HG03521 (cell line): ENCODE results near the gene NRG2.

Experiments
- ATAC-seq: cut with Tn5 transposase; IDR thresholded peaks from one replicate; pipeline ENCODE4 v1.9.1; 2021; ENCODE audit warnings: mild to moderate bottlenecking, moderate library complexity; ENCODE audit not compliant: unreplicated experiment

Gene NRG2

DNA sequence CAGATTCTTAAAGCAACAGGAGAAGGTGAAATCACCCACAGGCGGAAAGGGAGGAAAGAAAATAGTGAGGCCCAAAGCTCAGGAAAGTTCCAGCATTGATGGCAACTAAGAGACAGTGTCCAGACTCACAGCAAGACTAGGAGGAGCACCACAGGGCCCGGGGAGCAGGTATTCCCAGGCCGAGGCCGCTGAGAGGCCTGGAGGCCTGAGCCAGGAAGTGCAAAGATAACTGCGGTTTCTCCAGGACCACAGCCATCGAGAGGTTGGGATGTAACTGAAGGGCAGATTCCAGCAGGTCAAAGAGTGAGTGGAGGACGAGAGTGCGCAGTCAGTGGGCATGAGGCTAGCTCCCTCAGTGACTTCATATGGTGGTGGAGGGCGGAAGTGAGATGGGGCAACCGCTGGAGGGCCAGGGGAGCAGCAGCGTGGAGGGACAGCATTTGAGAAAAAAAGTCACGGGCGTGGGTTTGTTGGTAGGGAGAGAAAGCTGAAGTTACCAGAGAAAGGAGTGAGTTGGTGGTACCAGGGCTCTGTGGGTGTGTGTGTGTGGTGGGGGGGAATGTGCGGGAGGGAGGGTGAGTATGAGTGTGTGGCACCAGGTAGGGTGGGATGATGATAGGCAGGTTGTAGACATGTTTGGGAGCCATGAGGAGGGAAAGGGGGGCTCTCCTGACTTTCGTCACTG, 157.8 kb downstream of the NRG2 start:
- ATAC-seq, result no peak

- no peak for ATAC-seq
Observed at GRCh38 chr5:139884734-139885133, 158.4 kb downstream of the NRG2 start.

DNA sequence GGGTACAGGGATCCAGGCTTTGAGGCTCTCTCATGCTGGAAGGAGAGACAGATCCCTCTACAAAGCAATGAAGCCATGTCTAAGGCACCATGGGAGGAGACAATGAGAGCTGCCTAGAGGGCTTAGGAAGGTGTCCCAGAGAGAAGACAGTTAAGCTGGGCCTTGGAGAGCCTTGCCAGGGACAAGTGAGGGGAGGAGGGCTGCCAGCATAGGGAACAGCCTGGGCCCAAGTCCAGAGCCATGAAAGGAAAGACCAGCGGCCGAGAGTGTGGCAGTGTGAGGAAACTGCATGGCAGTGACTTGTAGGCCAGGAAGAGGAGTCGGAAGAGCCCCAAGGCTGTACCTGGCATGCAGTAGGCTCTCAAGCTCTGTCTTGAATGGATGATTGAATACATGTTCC, 159.0 kb downstream of the NRG2 start:
- no peak for ATAC-seq

GRCh38 chr5:139882961-139883539, 160.0 kb downstream of the NRG2 start:
- ATAC-seq, result no peak

DNA sequence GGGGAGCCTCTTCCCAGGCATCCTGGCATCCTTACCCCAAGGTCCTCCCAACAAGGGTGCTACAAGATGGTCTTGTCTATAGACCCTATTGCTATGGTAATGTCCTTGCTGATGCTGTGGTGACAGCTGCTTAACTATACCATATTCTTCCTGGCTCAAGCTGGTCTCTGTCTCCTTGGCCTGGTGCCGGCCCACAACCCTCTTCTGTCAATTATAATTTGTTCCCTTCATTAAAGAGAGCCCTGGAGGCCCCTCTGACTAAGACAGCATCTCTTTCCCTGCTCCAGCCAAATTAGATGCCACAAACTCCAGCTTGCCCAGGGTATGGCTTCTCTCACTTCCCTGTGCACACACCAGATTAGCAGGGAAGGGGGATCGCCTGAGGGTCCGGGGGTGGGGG, 160.8 kb downstream of the NRG2 start:
- ATAC-seq, result no peak

- ATAC-seq, result no peak
Observed at GRCh38 chr5:139881143-139881733, 161.9 kb downstream of the NRG2 start.

GRCh38 chr5:139880416-139881142, 162.5 kb downstream of the NRG2 start:
- no peak for ATAC-seq

DNA sequence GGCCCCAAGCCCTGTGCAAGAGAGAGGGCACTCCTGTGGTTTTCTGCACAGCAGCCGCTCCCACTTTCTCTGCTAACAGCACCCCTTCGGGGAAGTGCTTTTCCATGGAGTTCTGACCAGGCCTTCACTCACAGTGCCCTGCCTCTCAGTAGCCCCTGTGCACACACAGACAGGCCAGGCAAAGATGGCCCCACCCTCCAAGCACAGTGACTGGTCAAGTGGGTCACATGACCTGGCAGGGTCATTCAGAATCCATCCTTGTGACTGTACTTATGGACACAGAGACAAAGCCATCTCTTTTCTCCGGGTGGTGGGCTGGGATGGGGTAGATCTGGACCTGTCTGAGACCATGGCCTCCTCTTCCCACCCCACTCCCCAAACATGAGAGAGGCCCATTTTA, 165.0 kb downstream of the NRG2 start:
- no peak for ATAC-seq

GRCh38 chr5:139877129-139877597, 165.9 kb downstream of the NRG2 start:
- no peak for ATAC-seq

- no peak for ATAC-seq
Observed at GRCh38 chr5:139875957-139876356, 167.1 kb downstream of the NRG2 start.

- no peak for ATAC-seq
Observed at GRCh38 chr5:139872851-139873794, 170.0 kb downstream of the NRG2 start.

GRCh38 chr5:139872052-139872766, 170.9 kb downstream of the NRG2 start:
- ATAC-seq, result no peak

DNA sequence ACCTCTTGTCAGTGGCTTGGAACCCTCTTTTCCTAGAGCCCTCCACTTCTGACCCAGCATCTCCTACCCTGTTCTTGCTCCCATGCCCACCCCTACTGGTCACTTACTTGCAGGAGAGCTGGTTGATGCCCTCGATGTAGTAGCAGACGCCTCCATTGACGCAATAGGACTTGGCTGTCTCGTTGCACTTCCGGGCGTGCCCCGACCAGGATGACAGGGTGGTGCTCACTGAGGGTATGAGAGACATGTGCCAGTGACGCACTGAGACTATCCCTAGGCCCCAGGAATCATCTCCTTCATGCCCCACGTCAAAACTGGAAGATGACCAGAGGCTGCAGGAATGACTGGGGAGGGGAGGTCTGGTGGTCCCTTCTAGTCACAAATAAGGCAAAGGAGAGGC, 171.5 kb downstream of the NRG2 start:
- ATAC-seq, result no peak

DNA sequence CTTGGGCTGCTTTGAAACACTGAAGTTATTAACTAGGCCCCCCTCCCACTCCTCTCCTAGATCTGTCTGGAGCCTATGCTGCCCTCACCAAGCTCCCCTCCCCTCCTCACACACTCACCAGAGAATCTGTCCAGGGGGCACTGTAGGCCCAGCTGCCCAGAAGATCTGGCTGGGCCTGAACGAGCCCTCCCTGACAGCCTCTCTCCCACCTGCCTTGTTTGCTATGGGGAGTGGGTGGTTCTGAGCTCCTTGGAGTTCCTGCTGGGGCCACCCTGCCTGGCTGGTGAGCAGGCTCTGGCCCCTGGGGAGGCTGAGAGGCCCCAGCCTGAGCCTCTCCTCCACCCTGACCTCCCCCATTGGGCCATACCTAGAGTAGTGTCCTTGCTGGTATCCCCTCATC, 172.4 kb downstream of the NRG2 start:
- ATAC-seq, result no peak

- no peak for ATAC-seq
Observed at GRCh38 chr5:139869042-139869790, 173.9 kb downstream of the NRG2 start.

GRCh38 chr5:139867581-139867980, 175.5 kb downstream of the NRG2 start:
- no peak for ATAC-seq

DNA sequence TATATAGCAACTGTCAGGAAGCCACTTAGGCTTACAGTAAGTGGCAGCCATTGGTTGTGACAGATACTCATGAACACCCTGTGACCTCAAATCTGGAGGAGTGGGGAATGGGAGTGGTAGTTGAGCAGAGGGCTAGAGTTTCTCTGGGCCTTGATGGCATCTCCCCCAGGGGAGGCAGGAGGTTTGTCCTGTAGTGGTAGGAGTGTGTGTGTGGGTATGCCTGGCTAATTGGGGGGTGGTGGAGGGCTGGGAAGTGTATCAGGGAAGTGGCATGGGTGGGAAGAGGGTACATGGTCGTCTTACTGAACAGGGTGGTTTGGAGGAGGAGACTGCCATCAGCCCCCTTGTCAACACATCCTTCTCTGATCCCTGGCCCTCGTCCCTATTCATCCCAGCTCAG, 176.0 kb downstream of the NRG2 start:
- ATAC-seq, result no peak

GRCh38 chr5:139864716-139865483, 178.2 kb downstream of the NRG2 start:
- ATAC-seq, result no peak
